ENCODE measurements around the gene GRK5. TPM values are rescaled to one million over a fixed set of nuclear protein-coding genes. Genes with fewer than 3 reads are reported as not detected.

The GRK5 gene
- total and polyA plus RNA-seq, 8 donors, result 34.6 to 60.8 (median 54.5) TPM

GRCh38 chr10:119362122-119362521 lies 154.8 kb downstream of the GRK5 start:
- no peaks in the 10 kb centered on the region for H3K36me3 ChIP-seq
- H3K4me3 ChIP-seq, result no peak overlapping the region
- H3K27ac ChIP-seq, result no peak overlapping the region
- H3K4me1 ChIP-seq, result peaks cover 11 to 30% of the 10 kb centered on the region in 2 donors
- no peak for DNase-seq
- H3K27me3 ChIP-seq, result no peaks in the 10 kb centered on the region
- ATAC-seq, result no peak
- TF ChIP-seq, protein P1, sequence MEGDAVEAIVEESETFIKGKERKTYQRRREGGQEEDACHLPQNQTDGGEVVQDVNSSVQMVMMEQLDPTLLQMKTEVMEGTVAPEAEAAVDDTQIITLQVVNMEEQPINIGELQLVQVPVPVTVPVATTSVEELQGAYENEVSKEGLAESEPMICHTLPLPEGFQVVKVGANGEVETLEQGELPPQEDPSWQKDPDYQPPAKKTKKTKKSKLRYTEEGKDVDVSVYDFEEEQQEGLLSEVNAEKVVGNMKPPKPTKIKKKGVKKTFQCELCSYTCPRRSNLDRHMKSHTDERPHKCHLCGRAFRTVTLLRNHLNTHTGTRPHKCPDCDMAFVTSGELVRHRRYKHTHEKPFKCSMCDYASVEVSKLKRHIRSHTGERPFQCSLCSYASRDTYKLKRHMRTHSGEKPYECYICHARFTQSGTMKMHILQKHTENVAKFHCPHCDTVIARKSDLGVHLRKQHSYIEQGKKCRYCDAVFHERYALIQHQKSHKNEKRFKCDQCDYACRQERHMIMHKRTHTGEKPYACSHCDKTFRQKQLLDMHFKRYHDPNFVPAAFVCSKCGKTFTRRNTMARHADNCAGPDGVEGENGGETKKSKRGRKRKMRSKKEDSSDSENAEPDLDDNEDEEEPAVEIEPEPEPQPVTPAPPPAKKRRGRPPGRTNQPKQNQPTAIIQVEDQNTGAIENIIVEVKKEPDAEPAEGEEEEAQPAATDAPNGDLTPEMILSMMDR (IDR thresholded peaks at IDR 0.05), result no peak
- no peaks in the 10 kb centered on the region for H3K9me3 ChIP-seq
- intact Hi-C loops (cut with DNase I), result no loop called here

DNA sequence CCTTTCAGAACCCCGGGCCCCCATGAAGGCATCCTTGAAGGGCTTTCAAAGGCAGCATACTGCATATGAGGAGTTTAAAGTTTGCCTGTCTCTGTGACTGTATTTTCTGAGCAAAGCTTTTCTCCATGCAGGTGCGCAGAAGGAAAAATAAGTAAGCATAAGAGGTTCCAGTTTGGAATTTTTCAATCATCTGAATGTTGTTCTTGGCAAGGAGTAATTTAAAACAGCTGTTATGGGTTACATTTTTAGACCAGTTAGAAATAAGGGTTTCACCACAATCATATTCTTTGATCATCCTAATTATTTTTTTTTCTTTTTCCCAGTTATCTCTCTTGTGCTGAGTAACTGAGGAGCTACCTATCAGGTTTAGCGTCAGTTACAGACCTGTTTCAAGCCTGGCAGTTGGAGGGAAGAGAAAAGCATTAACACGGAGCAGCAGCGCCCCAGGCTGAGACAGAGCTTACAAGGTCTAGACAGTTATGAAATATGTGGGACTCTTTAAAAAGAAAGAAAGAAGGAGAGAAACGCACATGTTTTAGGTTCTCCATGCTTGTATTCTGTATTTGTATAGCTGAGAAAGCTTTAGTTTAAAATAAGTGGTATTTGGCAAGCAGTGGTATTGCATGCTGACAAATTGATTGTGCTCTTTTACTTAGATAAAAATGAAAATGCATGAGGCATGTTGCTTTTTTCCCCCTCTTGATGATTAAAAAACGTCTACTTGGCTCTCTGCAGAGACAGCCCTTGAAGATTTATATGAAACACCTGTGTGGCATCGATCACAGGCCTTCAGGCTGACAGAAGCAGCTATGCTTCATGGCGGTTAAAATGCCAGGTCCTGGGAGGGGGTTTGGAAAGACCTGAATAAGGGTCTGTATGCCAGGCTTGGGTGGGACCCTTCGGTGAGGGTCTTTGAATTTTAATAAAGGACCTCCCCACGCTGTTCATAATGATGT lies 157.6 kb downstream of the GRK5 start:
- ATAC-seq (no peak), DNase-seq (no peak)
- Histone ChIP-seq H3K9me3 (no peaks in the 10 kb centered on the region), H3K27ac (no peak overlapping the region), H3K4me1 (peaks cover 22 to 57% of the 10 kb centered on the region in 2 donors), H3K36me3 (no peaks in the 10 kb centered on the region), H3K4me3 (no peak overlapping the region), H3K27me3 (no peaks in the 10 kb centered on the region)
- TF ChIP-seq, protein P1 (IDR thresholded peaks at IDR 0.05), result no peak
- intact Hi-C loops (cut with DNase I), result no loop called here

- ATAC-seq (no peak), DNase-seq (no peak)
- H3K36me3 ChIP-seq, result no peaks in the 10 kb centered on the region
- H3K27ac ChIP-seq, result peak overlapping the region in 1 of 2 donors; percentile 28
- H3K4me1 ChIP-seq, result peaks cover 31 to 67% of the 10 kb centered on the region in 2 donors
- TF ChIP-seq, protein P1 (IDR thresholded peaks at IDR 0.05), result no peak
- intact Hi-C loops (cut with DNase I), result no loop called here
- H3K27me3 ChIP-seq, result no peaks in the 10 kb centered on the region
- no peak overlapping the region for H3K4me3 ChIP-seq
- H3K9me3 ChIP-seq, result no peaks in the 10 kb centered on the region
Measured at GRCh38 chr10:119365773-119366599, 158.6 kb downstream of the GRK5 start.

- Histone ChIP-seq H3K36me3 (no peaks in the 10 kb centered on the region), H3K4me3 (no peak overlapping the region), H3K4me1 (peaks cover 36 to 68% of the 10 kb centered on the region in 2 donors), H3K27me3 (no peaks in the 10 kb centered on the region), H3K27ac (no peak overlapping the region), H3K9me3 (no peaks in the 10 kb centered on the region)
- ATAC-seq (no peak), DNase-seq (no peak)
- intact Hi-C loops (cut with DNase I), result no loop called here
- TF ChIP-seq, protein P1 (IDR thresholded peaks at IDR 0.05), result no peak
Measured at GRCh38 chr10:119367841-119368549, 160.6 kb downstream of the GRK5 start.

All from left lung (tissue), 10 donors.